HFF-Myc (cell line): Measurements from ENCODE around the gene NCCRP1.

Source experiments
- DNase-seq: peaks from one replicate; pipeline ENCODE4 v3.0.0-alpha.2; 2011; ENCODE audit warnings: low read depth; ENCODE audit errors: extremely low read depth
- H3K4me3 ChIP-seq: replicated peaks from 2 replicates; pipeline ENCODE4 v1.5.1; 2011; ENCODE audit warnings: low read depth, mild to moderate bottlenecking, control low read depth, low read length
- CTCF ChIP-seq: IDR thresholded peaks from 2 replicates; pipeline ENCODE4 v1.5.1; 2012; ENCODE audit warnings: mild to moderate bottlenecking, low read depth, low read length, control low read depth; ENCODE audit errors: missing control alignments

The NCCRP1 gene

GRCh38 chr19:39174558-39175544 is 21.9 kb upstream of the NCCRP1 start:
- no peak for TF ChIP-seq CTCF
- DNase-seq = no peak
- no peak overlapping the region for H3K4me3 ChIP-seq

- no peak overlapping the region for H3K4me3 ChIP-seq
- no peak for DNase-seq
- no peak for TF ChIP-seq CTCF
These were observed 21.2 kb upstream of the NCCRP1 start for GRCh38 chr19:39175564-39175963.

- TF ChIP-seq CTCF = no peak
These were observed 19.6 kb upstream of the NCCRP1 start for GRCh38 chr19:39177110-39177699.

GRCh38 chr19:39177736-39178135 is 19.0 kb upstream of the NCCRP1 start:
- DNase-seq = no peak
- no peak overlapping the region for H3K4me3 ChIP-seq
- TF ChIP-seq CTCF = no peak

More at GRCh38 chr19:39177110-39177699, 19.6 kb upstream of the NCCRP1 start:
- DNase-seq = no peak
- no peak overlapping the region for H3K4me3 ChIP-seq

GRCh38 chr19:39178296-39179006 is 18.3 kb upstream of the NCCRP1 start:
- TF ChIP-seq CTCF = no peak
- H3K4me3 ChIP-seq = no peak overlapping the region
- DNase-seq = no peak

- no peak for TF ChIP-seq CTCF
- no peak for DNase-seq
- no peak overlapping the region for H3K4me3 ChIP-seq
These were observed 17.0 kb upstream of the NCCRP1 start for GRCh38 chr19:39179754-39180153.
